IPS DF 6.9 (cell line): ENCODE data around the gene TMEM238L.

Experiments used
- DNase-seq: peaks from one replicate; pipeline ENCODE4 v3.0.0-alpha.2; 2013; ENCODE audit warnings: low read depth, low spot score
- H3K27ac ChIP-seq: one replicate; pipeline ENCODE4 v1.5.1; 2013; ENCODE audit warnings: low read length, control low read depth
- H3K27me3 ChIP-seq: 2 replicates; pipeline ENCODE4 v1.6.1; 2013; ENCODE audit warnings: mild to moderate bottlenecking, low read length; ENCODE audit not compliant: control insufficient read depth, insufficient read depth
- H3K36me3 ChIP-seq: 2 replicates; pipeline ENCODE4 v1.6.1; 2013; ENCODE audit warnings: low read length; ENCODE audit not compliant: control insufficient read depth, insufficient read depth
- H3K4me1 ChIP-seq: 2 replicates; pipeline ENCODE4 v1.6.1; 2013; ENCODE audit warnings: low read length; ENCODE audit not compliant: control insufficient read depth, insufficient read depth
- H3K4me3 ChIP-seq: 2 replicates; pipeline ENCODE4 v1.5.1; 2013; ENCODE audit warnings: mild to moderate bottlenecking, low read length
- H3K9me3 ChIP-seq: 2 replicates; pipeline ENCODE4 v1.6.1; 2013; ENCODE audit warnings: low read length, inconsistent platforms; ENCODE audit not compliant: control insufficient read depth, insufficient read depth
- WGBS: extraction: QIAGEN DNeasy Blood & Tissue Kit; methylation state at CpG from one replicate; pipeline ENCODE4 v1.1.7; 2013; ENCODE audit warnings: mixed read lengths, missing lambda C conversion rate; ENCODE audit not compliant: insufficient read length, insufficient coverage; 5-methylcytosine and 5-hydroxymethylcytosine counted together

The TMEM238L gene

GRCh38 chr17:10792151-10792550 lies 11.7 kb downstream of the TMEM238L start:
- H3K36me3 ChIP-seq, result no peaks in the 10 kb centered on the region
- H3K27ac ChIP-seq, result no peak overlapping the region
- H3K4me3 ChIP-seq, result no peak overlapping the region
- no peaks in the 10 kb centered on the region for H3K4me1 ChIP-seq
- H3K27me3 ChIP-seq, result no peaks in the 10 kb centered on the region
- DNase-seq, result no peak
- no peaks in the 10 kb centered on the region for H3K9me3 ChIP-seq
- WGBS, result no CpG with 5 or more reads among the region's 8 CpGs

- no CpG with 5 or more reads among the region's 9 CpGs for WGBS
- DNase-seq, result no peak
- Histone ChIP-seq H3K36me3 (no peaks in the 10 kb centered on the region), H3K27ac (no peak overlapping the region), H3K9me3 (no peaks in the 10 kb centered on the region), H3K4me3 (no peak overlapping the region), H3K4me1 (no peaks in the 10 kb centered on the region), H3K27me3 (no peaks in the 10 kb centered on the region)
Measured at GRCh38 chr17:10790491-10791401, 13.2 kb downstream of the TMEM238L start.

DNA sequence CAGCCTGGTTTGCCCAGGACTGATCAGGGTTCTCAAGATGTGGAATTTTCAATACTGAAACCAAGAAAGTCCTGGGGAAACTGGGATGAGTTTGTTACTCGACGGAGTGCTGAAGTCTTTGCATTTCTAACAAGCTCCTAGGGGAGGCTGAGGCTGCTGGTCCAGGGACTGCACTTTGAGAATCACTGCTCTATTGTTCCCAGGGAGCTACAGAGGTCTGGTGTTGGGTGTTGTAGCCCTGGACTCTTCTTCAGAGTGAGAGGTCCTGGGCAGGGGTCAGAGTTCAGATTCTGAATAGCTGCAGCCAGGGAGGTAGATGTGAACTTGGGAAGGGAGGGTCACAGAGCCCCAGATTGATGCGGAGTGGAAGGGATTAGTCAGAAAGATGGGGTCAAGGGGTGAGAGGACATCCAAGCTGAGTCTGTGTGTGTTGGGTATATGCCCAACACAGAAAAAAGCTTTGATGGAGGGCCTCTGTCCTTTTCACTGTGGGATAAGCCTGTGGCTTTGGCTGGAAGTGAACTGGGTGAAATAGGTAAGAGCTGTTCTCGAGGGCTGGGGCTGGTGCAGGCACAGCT lies 14.1 kb downstream of the TMEM238L start:
- WGBS, result no CpG with 5 or more reads among the region's 4 CpGs
- Histone ChIP-seq H3K36me3 (no peaks in the 10 kb centered on the region), H3K4me1 (no peaks in the 10 kb centered on the region), H3K9me3 (no peaks in the 10 kb centered on the region), H3K27ac (no peak overlapping the region), H3K27me3 (no peaks in the 10 kb centered on the region), H3K4me3 (no peak overlapping the region)
- DNase-seq, result no peak

DNA sequence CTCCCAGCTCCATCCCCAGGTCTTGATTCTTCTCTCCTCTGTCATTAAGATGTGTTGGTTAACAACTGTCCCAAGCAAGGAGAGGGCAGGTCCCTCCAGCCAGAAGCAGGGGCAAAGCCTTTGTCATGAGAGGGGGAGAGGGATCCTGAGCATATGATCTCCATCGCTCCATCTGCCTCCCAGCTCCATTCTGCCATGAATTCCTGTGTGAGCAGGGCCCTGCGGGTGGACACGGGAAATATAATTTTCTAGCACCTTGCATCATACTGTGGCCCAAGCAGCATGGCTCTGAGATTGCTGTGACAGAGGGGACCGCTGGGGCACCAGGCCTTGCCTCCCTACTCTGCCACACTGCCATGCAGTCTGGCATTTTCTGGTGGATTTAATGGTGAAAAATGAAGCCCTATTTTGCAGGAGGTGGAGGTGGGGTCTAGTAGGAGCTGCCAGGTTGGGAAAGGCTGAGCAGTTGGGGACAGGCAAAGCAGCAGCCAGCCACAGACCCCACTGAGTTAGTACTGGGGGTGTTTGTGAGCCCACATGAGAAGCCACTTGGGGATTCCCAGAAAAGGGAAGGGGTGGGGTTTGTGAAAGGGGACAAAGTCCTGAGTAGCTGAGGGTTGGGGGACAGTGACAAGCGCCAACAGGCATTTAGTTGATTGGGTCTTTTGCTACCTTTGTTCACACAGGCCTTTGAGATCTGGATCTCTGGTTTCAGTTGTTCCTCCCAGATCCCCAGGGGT lies 16.4 kb downstream of the TMEM238L start:
- H3K27me3 ChIP-seq, result no peaks in the 10 kb centered on the region
- H3K4me1 ChIP-seq, result no peaks in the 10 kb centered on the region
- WGBS, result no CpG with 5 or more reads among the region's 5 CpGs
- H3K9me3 ChIP-seq, result no peaks in the 10 kb centered on the region
- no peak for DNase-seq
- H3K36me3 ChIP-seq, result no peaks in the 10 kb centered on the region
- H3K4me3 ChIP-seq, result no peak overlapping the region
- no peak overlapping the region for H3K27ac ChIP-seq

GRCh38 chr17:10785295-10785694 lies 18.6 kb downstream of the TMEM238L start:
- no peaks in the 10 kb centered on the region for H3K4me1 ChIP-seq
- H3K9me3 ChIP-seq, result no peaks in the 10 kb centered on the region
- no peak for DNase-seq
- no peaks in the 10 kb centered on the region for H3K27me3 ChIP-seq
- no peak overlapping the region for H3K4me3 ChIP-seq
- WGBS, result no CpG with 5 or more reads among the region's 2 CpGs
- H3K27ac ChIP-seq, result no peak overlapping the region
- no peaks in the 10 kb centered on the region for H3K36me3 ChIP-seq

DNA sequence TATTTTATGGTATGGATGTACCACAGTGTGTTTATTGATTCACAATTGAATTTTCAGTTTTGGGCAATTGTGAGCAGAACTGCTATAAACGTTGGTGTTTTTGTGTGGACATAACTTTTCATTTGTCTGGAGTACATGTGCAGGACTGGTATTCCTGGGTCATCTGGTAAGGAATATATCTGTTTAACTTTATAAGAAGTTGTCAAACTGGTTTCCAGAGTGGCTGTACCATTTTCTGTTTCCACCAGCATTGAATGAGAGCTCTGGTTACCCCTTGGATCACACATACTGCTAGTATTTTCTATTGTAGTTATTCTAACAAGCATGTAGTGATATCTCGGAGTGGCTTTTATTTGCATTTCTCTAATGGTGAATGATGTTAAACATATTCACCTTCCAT lies 24.3 kb downstream of the TMEM238L start:
- Histone ChIP-seq H3K27ac (no peak overlapping the region), H3K27me3 (no peaks in the 10 kb centered on the region), H3K9me3 (no peaks in the 10 kb centered on the region), H3K36me3 (no peaks in the 10 kb centered on the region), H3K4me3 (no peak overlapping the region), H3K4me1 (no peaks in the 10 kb centered on the region)
- no peak for DNase-seq
- no CpG with 5 or more reads among the region's 2 CpGs for WGBS

DNA sequence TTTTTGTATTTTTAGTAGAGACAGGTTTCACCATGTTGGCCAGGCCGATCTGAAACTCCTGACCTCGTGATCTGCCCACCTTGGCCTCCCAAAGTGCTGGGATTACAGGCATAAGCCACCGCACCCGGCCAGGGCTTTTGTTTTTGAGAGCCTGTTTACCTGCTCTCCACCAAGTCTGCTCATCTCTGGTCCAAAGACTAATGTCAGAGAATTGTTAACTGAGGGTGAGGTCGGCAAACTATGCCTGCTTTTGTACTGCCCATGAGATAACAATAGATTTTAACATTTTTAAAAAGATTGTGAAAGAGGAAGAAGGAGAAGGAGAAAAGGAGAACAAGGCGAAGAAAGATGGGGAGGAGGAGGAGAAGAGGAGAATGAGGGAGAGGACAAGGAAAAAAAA lies 26.0 kb downstream of the TMEM238L start:
- Histone ChIP-seq H3K27ac (no peak overlapping the region), H3K4me1 (no peaks in the 10 kb centered on the region), H3K4me3 (no peak overlapping the region), H3K9me3 (no peaks in the 10 kb centered on the region), H3K27me3 (no peaks in the 10 kb centered on the region), H3K36me3 (no peaks in the 10 kb centered on the region)
- DNase-seq, result no peak
- 80% methylated on average over 1 of the region's 6 CpGs for WGBS

DNA sequence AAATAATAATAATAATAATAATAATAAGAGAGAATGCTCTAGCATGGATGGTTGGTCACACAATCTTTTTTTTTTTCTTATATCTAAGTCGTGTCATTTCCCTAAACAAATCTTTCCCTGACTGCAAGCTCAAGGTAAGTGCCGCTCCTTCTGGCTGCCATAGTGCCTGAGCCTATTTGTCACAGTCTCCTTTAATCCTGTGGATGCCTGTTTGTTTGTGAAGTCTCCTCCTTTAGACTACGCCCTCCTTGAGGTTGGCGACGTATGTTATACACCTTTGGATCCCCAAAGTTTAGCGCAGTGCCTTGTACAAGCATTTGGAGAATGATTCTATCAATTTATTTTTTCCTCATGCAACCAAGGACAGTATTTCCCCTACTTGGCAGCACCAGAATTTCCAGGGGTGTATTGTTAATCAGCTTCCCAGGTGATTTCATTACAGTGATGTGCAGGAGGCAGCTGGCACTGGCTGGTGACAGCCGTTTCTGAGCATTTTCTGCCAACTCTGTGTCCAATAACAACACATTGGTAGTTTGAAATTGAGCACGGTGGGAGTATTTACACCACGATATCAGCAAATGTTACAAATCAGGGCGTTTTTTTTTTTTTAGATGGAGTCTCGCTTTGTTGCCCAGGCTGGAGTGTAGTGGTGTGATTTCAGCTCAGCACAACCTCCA lies 26.6 kb downstream of the TMEM238L start:
- DNase-seq, result no peak
- no peak overlapping the region for H3K4me3 ChIP-seq
- H3K27me3 ChIP-seq, result no peaks in the 10 kb centered on the region
- no peaks in the 10 kb centered on the region for H3K36me3 ChIP-seq
- H3K9me3 ChIP-seq, result no peaks in the 10 kb centered on the region
- H3K4me1 ChIP-seq, result no peaks in the 10 kb centered on the region
- H3K27ac ChIP-seq, result no peak overlapping the region
- no CpG with 5 or more reads among the region's 11 CpGs for WGBS

GRCh38 chr17:10776381-10776780 lies 27.5 kb downstream of the TMEM238L start:
- Histone ChIP-seq H3K4me3 (no peak overlapping the region), H3K27ac (no peak overlapping the region), H3K36me3 (no peaks in the 10 kb centered on the region), H3K27me3 (no peaks in the 10 kb centered on the region), H3K9me3 (no peaks in the 10 kb centered on the region), H3K4me1 (no peaks in the 10 kb centered on the region)
- DNase-seq, result no peak
- no CpG with 5 or more reads among the region's 2 CpGs for WGBS

GRCh38 chr17:10775740-10776356 lies 28.1 kb downstream of the TMEM238L start:
- H3K27ac ChIP-seq, result no peak overlapping the region
- no peak overlapping the region for H3K4me3 ChIP-seq
- no peaks in the 10 kb centered on the region for H3K36me3 ChIP-seq
- WGBS, result no CpG with 5 or more reads among the region's 5 CpGs
- no peaks in the 10 kb centered on the region for H3K9me3 ChIP-seq
- no peaks in the 10 kb centered on the region for H3K27me3 ChIP-seq
- no peaks in the 10 kb centered on the region for H3K4me1 ChIP-seq
- DNase-seq, result no peak
